EH (cell line): ENCODE measurements around the gene CREB3L2.

Experiments
- DNase-seq: peaks from one replicate; pipeline ENCODE4 v3.0.0-alpha.2; 2015; ENCODE audit warnings: low read depth

The CREB3L2 gene

DNA sequence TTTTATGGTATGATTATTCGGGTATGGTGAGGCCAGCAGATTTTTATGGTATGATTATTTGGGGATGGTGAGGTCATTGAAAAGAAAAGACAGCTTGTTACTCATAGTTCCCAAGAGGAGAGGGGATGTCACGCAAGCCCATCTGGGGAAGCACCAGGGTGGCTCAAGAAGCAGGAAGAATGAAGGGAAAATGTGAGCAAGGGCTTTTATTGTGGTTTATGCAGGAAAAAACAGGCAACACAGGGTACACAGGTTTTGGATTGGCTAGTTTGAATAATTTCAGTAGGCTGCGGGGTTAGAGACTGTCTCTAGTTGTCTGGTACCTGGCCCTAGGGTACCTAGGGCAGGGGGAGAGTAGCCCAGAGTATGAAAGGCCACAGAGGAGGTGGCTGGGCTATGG is 128.4 kb downstream of the CREB3L2 start:
- DNase-seq: peak; percentile 88

DNA sequence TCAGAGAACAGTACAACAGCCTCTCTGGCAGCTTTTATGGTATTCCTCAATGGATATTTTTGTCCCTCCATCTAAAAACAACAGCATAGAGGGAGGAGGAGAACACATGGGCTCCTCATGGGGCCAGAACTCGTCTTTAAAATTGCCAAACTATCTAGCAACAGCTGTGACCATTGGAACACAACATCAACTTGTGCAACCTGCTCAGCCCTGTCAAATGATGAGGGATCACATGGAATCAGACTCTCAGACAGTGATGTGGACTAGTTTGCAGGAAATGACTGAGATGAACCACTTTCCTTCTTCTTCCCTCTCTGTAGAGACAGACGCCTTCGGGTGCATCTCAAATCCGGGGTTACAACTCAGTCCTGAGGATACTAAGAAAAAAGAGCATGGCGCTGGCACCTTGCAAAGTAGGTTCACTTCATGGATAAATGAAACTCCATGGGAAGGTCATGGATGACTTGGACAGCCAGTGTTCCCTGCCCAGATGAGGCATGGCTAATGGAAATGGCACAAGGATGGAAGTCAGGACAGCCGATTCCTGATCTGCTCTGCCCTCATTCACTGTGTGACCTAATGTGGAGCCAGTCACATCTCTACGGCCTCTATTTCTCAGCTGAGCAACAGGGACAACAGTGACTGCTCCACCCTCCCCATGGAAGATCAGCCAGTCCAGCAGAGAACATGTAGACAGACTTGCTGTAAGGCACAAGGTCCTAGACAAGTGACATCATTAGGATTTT is 130.5 kb downstream of the CREB3L2 start:
- DNase-seq: peak; percentile 29

DNA sequence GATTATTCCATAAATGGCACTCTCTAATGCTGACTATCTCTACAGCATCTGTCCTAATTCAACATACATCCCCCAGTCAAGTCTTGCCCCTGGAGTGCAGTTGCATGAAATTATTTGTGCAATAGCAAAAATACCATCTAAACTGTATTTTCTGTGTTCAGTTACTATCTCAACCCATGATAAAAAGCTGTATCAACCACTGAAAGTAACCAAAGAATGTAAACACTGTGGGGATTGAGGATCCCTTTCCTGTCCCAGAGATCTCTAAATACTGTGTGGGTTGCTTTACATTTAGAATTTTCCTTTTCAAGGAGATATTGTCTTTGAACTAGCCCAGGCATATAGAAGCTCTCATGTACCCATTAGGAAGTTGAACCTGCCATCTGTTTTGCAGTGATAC is 131.2 kb downstream of the CREB3L2 start:
- DNase-seq: no peak

DNA sequence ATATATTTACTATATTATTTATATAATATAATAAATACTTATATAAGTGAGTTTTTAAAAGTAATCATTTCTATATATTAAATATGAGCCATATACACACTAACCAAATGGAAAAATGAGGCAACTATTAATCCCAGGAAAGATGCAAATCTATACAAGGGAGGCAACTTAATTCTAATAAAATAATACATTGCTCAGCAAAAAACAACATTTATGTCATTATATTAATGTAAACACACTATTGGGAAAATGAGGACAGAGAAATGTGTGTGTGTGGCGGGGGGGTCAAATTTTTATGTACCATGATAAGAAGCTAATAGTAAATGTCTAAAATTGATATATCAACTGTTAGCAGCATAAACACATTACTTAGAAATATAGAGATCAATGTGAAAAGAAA is 131.8 kb downstream of the CREB3L2 start:
- no peak for DNase-seq

DNA sequence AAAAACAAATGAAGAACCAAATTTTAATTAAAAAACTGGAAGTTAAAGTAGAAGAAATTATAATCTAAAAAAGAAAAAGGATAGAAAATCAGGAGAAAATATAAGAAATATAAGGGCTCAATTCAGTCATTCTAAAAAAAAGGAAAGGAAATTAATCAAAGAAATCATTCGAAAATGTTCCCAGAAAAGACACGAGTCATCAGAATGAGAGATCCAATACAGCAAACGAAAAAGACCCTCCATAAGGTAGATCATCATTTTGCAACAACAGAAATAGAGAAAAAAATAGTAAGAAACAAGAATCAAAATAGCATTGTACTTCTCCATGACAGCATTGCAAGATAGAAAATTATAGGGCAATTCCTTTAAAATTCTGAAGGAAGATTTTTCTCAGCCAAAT is 132.6 kb downstream of the CREB3L2 start:
- DNase-seq: no peak

DNA sequence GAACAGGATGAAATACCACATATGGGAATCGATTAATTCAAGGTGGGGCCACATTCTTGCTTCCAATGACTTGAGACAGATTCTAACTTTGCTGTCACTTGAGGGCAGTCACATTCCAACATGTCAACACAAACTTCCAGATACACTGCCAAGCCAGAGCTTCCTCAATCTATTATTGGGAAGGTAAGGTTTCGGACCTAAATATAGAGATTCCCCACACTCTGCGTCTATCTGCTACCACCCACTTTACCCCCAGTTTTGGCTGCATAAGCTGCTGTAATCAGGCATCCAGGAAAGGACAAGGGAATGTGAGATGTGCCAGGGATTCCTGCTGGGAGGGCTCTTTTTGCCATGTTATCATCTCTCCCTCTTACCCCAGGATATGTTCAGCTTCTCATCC is 134.6 kb downstream of the CREB3L2 start:
- DNase-seq: no peak

DNA sequence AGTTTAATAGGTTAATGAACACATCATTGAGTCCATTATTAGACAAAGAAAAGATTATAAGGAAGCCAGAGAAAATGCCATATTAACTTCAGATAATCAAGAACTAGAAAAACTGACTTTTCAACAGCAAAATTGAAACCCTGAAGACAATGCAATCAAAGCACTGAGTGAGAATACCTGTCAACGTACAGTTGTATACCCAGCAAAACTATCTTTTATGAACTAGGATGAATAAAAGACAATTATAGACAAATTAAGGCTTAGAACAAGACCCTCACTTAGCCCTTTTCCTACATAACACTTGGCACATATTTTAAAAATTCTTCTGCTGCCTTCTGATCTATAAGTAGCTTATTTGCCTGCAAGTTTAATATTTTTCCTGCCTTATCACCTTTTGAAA is 136.1 kb downstream of the CREB3L2 start:
- no peak for DNase-seq

DNA sequence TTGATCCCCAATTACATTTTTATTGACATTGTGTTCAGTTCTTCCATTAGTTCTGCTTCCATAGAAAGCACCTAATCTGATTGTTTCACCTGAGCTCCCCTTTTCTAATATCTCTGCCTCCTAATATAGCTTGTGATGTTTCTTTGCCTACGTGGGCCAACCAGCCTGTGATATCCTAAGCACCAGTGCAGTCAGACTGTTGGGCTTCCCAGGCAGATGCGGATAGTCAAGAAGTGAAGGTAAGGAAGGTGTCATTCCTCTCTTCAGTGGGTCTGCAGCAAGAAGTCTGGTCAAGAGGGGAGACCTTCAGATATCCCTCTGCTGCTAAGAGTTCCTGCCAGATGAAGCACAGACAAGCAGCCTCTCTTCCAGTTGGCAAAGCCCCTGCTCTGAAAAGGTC is 138.9 kb downstream of the CREB3L2 start:
- DNase-seq: no peak

DNA sequence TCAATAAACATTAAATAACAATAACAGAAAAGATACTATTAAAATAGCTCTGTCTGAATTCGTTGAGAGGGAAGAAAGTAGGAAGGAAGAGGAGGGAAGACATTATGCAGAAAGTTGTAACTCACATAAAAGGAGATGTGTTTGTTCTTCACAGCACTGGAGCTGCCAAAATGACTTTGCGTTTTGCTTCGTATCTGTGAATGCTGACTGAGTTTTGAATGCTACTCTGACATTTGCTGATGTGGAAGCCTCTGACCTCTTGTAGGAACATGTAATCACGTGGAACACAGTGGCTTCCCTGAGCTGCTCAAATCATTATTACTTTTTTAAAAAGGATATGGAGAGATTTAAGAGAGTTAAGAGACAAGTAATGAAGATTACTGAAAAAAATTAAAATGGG is 139.5 kb downstream of the CREB3L2 start:
- DNase-seq: no peak

DNA sequence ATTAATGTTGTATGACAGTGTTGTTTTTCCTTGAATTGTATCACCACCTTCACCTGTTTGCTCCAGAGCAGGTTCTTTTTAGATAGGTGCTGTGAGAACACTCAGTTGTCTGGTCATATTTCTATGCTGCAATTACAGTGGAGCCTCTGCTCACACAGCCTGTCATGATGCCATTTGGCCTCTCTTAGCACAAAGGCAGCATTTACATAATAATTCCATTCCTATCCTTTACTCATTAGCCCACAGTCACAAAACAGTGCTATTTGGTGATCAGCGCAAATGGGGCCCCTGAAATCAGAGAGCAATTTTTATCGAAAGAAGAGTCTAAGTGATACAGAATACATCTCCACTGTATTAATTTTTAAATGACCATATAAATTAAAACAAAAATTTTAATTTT is 141.3 kb downstream of the CREB3L2 start:
- DNase-seq: no peak

DNA sequence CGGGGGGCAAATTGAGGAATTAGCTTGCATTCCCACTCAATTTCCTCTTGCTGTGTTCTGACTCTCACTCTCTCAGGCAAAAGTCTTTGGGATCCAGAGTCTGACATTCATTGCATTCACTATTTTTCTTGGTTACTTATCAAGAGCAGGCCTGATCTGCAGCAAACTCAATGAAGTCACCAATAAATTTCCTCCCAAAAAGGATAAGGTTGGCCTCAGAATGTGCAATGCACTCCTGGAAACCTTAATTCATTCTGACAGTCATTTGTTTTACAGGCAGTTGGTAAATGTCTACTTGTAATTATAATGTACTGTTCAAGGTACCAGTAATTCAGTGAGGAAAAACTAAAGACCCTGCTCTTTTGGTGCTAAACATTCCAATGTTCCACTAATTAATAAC is 148.8 kb downstream of the CREB3L2 start:
- DNase-seq: no peak

DNA sequence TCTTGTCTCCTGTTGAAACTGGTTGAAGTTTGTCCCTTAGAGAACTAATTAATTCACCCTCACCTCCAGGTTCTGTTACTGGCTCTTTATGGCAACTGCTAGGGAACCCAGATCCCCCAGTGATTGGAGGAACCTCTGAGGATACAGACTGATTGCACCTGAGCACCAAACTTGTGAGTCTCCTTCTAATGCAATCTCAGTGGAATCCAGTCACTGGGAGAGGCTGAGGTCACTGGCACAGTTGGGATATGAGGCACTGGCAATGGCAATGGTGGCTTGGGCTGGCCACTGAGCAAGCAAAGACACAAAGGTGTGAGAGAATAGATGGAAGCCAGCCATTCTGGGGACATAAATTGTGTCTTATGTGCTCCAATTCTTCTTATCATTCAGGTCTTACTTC is 149.8 kb downstream of the CREB3L2 start:
- no peak for DNase-seq

DNA sequence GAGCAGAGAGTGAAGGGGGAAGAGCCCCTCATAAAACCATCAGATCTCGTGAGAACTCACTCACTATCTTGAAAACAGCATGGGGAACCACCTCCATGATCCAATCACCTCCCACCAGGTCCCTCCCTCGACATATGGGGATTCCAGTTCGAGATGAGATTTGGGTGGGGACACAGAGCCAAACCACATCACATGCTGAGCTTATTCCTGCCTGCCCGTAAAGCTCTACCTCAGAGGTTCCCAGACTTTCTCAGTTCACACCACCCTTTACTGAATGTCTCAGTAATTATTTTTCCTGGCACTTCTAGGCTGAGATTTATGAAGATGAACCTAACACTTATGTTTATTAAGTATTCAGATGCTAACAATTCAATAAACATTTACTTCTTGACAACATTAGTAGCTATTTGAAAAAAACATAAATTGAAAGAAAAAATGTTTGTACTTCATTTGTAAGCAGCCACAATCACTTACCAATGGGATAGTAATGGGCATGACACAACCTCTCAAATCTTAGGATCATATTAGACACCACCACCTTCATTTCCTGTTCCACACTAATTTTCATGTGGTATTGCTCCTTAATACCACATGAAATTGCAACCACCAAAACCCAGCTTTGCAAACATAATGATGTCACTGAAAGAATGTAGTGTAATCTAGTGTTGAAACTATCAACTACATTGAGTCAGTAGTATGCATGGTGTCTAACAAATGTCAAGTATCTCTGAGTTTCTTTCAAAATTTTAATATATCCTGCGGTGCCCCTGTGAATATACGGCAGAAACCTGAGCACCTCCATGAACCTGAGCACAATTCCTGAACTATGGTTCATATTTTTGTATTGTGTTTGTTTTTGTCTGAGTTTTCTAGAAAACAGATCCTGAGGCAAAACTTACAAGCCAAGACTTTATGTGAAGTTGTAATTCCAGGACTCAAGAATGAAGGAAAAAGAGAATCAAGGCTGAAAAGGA is 150.6 kb downstream of the CREB3L2 start:
- peak; percentile 61 for DNase-seq

DNA sequence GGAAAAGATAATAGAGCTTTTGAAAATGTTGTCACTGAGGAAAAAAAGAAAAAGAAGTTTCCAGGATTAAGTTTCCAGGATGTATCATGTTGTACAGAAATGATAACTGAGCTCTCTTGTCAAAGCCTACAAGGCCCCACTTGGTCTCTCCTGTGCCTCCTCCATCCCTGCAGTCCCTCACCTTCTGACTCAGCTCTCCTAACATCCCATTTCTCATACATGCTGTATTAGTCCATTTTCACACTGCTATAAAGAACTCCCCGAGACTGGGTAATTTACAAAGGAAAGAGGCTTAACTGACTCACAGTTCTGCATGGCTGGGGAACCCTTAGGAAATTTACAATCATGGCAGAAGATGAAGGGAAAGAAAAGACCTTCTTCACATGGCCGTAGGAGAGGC is 151.3 kb downstream of the CREB3L2 start:
- DNase-seq: peak; percentile 69

DNA sequence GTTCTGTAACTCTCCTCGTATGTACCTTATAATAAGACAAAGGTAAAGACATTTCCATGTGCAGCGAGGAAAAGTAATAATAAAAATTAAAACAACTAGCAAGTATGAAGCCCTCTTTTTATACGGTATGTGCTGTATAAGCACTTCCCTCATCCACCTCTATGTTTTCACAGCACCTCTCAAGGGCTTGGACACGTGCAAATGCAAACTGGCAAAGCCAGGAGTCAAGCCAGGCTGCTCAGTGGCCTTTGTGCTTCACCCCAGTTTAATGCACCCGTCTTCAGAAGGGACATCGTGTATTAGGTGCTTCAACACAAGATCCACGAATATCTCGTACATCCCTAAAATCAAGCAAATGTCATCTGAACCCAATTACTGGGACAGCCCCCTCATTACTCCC is 153.8 kb downstream of the CREB3L2 start:
- no peak for DNase-seq

DNA sequence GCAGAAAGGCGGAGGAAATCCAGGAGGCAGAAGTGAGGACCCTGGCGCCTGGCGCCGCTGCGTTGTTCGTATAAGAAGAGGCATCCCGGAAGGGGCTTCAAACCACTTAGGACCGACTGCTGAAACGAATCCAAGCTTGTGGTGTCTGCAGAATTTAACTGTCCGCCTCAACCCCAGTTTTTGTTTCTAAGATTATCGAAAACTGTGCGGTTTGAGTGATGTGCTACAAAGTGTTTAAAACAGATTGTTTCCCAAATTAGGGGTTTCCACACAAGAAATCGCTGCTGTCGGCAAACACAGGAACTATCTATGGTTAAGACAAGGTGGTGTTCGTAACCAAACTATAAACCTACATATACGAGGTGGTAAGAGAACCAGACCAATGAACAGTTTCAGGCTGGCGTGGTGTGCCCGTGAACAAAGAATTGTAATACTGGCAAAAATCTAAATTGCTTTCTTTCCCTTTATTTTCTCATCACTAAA is 154.3 kb downstream of the CREB3L2 start:
- DNase-seq: peak; percentile 23

DNA sequence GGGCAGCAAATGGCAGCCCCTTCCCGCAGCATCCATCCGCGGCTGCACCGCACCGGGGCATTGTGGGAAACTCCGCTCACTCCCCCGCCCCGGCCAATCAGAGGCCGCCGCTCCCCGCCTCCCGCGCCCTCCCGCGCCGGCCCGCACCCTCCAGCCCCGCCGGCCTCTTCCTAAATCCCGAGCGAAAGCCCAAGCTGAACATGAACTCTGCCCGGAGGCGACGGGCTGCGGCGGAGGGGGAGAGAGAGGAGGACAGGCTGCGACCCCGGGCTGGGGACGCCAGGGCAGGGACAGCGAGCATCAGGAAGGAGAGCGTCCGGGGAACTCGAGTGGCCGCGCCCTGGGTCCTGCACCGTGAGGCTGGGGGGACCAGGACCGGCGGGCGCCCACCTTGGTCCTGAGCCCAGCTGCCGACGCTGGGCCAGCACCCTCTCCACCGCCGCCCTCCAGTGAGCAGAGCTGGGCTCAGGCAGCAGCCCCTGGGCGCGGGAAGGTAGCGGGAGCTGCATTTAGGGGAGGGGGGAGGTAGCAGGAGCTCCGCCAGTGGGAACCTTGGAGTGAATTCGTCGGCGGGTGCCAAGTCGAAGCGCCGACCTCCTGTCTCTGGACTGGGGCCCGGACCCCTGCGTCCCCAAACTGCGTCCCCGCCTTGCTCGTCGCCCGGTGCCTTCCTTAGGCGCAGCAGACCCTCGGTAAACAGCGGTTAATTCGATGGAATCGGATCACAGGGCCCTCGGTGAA is 154.9 kb downstream of the CREB3L2 start, which contains the start of gene DGKI:
Gene DGKI (minus strand): TSS at position 148 of the 741 bp plus-strand sequence.
- DNase-seq: peak; percentile 30

DNA sequence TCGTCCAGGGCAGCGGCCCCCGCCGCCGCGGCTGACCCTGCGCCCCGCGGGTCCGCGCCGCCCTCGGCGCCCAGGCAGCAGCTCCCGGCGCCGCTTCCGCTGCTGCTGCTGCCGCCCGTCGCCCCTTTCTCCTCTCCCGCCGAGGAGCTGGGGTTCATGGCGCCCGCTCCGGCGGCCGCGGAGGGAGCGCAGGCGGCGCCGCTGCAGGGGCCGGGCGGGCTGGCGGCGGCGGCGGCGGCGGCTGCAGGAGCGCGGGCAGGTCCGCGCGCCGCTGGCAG is 155.4 kb downstream of the CREB3L2 start:
- peak; percentile 27 for DNase-seq

DNA sequence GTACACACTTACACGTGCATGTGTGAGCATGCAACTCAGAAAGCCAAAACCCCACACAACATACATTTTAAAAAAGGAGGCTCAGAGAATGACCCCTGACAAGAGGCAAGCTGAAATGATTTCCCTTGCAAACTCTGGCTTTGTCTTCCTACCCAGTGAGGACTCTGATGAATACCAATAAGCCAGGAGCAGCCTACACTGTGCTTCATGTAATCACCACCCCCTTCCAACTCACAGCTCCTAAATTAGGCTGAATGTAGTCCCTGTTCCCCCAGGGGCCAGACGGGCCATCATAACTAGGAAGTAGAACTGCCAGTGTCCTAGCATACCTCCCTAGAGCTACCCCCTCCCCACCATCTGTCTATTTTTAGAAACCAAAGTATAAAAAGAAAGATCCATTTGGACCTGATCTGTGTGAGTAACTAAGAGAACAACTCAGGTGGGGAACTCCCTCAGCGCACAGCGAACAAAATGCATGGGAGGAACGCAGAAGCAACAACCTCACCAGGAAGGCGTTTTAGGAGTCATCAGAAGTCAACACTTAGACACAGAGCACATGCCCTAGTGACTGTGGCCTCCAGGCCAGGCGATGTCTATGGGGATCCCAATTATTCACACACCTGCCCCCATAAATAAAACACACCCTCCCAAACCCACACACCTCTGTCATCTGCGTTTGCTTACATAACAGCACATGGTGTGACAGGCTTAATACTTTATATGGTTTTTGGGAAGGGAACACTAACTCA is 157.0 kb downstream of the CREB3L2 start:
- no peak for DNase-seq

DNA sequence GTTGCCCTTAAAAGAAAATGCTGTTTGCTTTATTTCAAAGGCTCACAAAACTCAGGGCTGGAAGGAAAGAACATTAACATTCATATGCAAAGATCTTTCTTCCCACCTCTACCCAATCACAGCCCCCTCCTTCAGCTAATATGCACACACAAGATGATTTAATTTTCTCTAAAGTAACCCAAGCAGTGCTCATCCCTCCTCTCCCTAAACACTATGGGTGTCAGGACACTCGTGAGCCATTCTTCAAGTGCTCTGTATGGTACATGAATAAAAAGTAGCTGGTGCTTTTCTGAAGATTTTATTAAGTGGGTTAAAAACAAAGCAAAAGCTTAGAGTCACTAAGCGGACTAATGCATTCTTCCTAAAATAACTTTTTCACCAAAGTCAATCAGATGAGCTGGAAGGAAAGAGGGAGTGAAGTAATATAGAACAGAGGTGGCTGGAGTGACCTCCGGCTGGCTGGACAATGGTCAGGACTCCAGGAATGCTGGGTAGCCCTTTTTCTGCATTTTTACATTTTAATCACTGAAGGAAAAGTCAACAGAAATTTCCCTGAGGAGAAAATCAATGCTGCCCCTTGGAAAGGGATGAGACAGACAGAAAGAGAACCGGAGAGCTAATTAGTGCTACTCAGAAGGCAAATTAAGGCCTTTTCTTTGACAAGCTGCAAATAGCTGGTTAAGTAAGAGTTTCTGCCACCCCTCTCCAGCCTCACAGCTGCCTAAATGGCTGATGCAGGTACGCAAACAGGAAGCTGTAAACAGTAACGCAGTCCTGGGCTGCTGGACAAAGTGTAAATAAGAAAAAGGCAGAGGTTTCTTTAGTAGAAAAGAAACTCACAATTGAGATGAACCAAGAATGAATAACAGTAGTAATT is 161.7 kb downstream of the CREB3L2 start:
- DNase-seq: no peak
